ENCODE measurements around the gene SYT9. TPM values are rescaled to one million over a fixed set of nuclear protein-coding genes. Genes with fewer than 3 reads are reported as not detected.

The SYT9 gene
- total and polyA plus RNA-seq, 2 of the 8 experiments (the other 6 are each of a cell fraction or from before 2014, with no cell fraction given) = 1.5 to 2.9 TPM

- TF ChIP-seq MAFK (IDR thresholded peaks at IDR 0.05; ENCODE audit: low read depth, low read length) = no peak
- TF ChIP-seq TCF12 (IDR thresholded peaks at IDR 0.05; ENCODE audit: low read depth, low read length) = no peak
- TF ChIP-seq SAP30 (IDR thresholded peaks at IDR 0.05; ENCODE audit: insufficient read depth, insufficient replicate concordance, low read length) = no peak
- no peak for TF ChIP-seq CEBPB (IDR thresholded peaks at IDR 0.05; ENCODE audit: low read depth, low read length)
- TF ChIP-seq TAF7 (optimal IDR thresholded peaks at IDR 0.05; ENCODE audit: borderline replicate concordance, low read depth, low read length) = no peak
- no peak for TF ChIP-seq CHD7 (IDR thresholded peaks at IDR 0.05; ENCODE audit: insufficient replicate concordance, low read length)
Observed at GRCh38 chr11:7245341-7245740, 6.4 kb upstream of the SYT9 start (continued).

Measured in H1 (cell line).